Ecto neural progenitor cell (in vitro differentiated cells): ENCODE data around the gene IDUA.
"Not testable (repeated sequence)": the region's sequence is repeated elsewhere in the genome, so short reads cannot be mapped to it uniquely, and the experiment has no call there.

Experiments
- DNase-seq: peaks from one replicate; pipeline ENCODE4 v3.0.0-alpha.2; 2018; ENCODE audit warnings: low spot score

The IDUA gene

DNA sequence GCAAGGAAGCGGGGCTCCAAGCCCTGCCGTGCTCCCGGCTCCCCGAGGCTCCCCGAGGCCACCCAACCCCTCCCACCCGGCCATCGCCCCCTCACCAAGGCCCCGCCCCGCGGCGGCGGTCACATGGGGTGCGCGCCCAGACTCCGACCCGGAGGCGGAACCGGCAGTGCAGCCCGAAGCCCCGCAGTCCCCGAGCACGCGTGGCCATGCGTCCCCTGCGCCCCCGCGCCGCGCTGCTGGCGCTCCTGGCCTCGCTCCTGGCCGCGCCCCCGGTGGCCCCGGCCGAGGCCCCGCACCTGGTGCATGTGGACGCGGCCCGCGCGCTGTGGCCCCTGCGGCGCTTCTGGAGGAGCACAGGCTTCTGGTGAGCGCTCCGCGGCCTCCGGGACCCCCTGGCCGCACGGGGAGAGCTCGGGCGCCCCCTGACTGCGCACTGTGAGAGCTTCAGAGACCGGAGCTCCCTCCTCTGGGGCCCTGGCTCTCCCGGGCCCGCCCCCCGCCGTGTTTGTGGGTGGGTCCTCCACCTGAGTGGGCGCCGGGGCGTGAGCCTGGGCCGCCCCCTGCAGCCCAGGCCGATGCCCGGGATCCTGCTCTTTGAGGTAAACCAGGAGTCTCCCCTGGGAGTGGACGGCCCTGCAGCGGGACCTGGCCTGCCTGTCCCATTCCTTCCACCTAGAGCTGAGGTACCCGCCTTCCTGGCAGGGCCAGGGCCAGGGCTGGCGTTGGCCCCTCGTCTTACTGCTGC is at the start of gene IDUA:
Gene IDUA (plus strand): TSS at position 166 of the 745 bp plus-strand sequence. CDS start 41 bp downstream, at position 207.
- peak; percentile 77 for DNase-seq

DNA sequence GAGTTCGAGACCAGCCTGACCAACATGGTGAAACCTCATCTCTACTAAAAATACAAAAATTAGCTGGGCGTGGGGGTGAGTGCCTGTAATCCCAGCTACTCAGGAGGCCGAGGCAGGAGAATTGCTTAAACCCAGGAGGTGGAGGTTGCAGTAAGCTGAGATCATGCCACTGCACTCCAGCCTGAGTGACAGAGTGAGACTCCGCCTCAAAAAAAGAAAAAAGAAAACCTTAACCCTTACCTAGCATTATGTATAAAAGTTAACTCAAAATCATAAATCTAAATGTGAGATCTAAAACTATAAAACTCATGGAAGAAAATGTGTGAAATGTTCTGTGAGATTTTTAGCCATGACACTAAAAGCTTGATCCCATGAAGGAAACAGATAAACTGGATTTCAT is 47.3 kb upstream of the IDUA start:
- DNase-seq = not testable (repeated sequence)

DNA sequence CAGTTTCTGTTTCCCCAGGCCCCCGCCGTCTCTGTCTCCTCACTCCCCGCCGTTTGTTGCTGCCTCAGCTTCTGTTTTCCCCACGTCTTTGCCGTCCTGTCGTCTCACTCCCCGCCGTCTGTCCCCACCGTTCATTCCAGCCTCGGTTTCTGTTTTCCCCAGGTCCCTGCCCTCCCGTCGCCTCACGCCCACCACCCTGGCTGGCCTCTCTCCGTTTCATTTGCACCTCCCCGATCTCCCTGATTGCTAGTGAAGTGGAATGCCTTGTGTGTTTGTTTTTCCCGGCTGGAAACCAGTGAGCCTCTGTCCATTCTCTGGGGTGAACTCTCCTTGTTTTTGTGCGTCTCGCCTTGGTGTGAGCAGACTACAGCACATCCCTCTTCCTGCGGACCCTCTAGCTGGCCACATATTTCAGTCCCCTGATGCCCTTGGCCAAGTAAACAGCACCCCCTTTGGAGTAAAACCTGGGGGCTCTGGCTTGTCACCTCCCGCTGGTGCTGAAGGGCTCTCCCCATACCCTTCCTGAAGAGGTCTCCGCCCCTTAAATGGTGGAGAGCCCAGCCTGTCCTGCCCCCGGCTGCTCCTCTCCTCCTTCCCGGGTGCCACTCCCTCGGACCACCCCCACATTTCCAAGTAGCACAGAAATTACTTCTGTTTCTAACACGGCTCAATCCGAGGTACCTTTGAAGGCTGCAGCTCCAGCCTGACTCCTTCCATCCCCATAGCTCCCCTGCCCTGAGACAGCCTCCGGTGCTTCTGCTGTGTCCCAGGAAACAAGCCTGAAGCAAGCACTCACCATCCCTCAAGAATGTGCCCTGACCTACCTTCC is 41.4 kb upstream of the IDUA start:
- DNase-seq = peak; percentile 48

DNA sequence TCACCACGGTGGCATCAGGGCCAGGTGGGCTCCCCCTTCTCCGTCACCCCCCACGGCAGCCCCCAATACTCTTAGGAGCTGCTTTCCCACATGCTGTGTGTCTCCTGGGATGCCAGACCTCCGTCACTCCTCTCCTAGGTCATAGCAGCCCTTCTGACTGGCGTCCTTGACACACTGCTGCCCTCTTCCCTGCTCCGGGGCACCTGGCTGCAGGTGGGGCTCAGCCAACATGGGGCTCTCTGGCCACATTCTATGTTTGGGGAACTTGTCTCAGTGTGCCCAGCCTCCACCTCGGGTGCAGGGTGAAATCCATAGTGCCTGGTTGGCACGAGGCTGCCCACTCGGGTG is 40.8 kb upstream of the IDUA start:
- no peak for DNase-seq

DNA sequence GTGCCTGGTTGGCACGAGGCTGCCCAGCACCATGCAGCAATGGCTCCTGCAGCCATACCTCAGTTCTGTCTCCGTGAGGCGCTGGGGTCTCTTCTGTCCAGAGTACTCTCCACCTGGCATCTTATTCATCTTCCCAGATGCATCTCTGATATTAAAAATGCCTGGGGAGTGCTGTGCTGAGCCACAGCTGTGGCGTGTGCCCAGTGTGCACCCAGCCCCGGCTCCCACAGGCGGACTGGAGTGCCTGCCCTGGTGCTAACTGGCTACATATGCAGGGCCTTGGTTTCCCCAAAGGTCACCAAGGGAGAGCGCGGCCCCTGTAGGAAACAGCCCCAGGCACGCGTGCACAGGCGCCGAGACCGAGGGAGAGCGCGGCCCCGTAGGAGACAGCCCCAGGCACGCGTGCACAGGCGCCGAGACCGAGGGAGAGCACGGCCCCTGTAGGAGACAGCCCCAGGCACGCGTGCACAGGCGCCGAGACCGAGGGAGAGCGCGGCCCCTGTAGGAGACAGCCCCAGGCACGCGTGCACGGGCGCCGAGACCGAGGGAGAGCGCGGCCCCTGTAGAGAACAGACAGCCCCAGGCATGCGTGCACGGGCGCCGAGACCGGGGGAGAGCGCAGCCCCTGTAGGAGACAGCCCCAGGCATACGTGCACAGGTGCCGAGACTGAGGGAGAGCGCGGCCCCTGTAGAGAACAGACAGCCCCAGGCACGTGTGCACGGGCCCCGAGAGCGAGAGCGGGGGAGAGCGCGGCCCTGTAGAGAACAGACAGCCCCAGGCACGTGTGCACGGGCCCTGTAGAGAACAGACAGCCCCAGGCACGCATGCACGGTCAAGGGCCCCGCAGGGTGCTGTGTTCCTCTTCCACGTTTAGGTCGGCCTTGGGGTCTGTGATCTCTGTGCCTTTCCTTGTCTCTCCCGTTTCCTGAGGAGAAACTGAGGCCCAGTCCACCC is 40.0 kb upstream of the IDUA start:
- no peak for DNase-seq

DNA sequence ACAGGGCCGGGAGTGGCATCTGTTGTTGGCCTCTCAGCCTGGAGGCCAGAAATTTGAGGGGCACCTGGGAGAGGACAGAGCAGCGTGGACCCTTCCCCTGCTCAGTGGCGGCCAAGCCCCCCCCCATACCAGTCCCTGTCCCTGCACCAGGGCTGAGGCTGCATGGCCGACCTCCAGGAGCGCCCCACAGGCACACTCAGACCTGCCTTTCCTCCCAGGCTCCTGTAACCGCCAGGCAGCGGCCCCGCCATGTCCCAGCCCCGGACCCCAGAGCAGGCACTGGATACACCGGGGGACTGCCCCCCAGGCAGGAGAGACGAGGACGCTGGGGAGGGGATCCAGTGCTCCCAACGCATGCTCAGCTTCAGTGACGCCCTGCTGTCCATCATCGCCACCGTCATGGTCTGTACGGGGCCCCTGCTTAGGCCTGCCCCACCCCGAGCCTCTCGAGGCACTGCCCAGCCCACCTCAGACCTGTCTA is 39.3 kb upstream of the IDUA start:
- peak; percentile 39 for DNase-seq

DNA sequence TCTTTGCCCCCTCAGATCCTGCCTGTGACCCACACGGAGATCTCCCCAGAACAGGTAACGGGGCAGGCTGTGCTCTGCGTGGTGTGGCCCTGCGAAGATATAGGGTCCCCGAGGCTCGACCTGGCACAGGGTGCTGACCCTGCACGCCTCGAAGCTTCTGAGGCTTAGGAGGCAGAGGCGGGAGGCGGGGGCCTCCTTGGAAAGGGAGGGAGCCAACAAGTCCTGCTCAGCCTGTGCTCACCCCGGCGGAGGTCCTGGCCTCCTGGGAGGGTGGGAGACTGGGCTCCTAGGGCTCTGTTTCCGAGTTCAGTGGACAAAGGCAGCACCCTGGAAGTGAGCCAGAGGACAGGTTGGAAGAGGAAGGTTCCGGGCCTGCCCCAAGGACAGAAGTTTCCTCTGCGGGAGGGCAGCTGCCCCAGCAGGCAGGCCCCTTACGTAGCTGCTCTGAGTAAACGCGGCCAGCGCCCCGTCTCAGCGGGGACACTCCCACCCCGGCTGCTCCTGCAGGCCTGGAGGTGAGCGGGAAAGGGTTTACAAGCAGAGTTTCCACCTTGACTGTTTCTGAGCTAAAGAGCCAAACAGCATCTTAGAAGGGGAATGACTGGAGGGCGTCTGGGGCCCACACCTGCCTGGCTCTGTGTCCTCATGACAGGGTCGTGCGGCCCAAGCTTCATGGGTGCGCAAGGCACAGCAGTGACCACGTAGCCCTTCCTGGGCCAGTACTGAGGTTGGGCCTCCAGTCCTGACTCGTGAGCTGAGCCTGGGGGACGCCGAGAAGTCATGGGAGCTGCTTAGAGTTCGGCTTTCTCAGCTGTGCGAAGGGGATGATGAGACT is 38.5 kb upstream of the IDUA start:
- DNase-seq = no peak

DNA sequence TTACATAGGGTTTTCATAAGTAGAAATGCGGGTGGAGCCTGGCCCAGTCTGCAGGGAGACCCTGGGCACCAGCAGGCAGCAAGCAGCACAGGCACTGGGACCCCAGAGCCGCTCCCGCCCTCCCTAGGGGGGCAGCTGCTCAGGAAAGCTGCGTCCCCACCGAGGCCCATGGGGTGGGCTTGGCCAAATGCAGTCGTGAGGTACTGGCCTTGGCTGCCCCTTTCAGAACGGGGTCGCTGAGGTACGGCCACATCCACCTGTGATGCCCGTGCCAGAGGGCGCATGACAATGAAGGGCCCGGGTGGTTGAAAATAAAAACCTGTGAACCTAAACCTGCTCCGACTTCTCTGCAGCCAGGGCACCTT is 37.9 kb upstream of the IDUA start:
- no peak for DNase-seq

DNA sequence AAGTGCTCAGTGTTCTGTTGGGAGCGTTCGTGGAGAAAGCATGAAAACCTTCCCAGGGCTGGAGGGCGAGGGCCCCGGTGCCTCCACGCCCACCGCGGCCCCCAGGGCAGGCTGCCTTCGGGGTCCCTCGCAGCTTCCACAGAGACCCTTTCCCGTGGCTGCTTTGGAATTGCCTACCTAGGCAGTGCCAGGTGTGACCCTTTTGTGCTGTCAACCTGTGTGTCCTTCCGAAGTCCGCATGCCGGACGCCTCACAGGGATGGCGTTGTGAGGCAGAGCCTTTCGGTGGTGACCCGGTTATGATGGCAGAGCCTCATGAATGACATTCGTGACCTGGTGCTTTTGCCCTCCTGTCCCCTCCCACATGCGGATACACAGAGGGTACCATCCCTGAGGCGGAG is 37.2 kb upstream of the IDUA start:
- DNase-seq = no peak

DNA sequence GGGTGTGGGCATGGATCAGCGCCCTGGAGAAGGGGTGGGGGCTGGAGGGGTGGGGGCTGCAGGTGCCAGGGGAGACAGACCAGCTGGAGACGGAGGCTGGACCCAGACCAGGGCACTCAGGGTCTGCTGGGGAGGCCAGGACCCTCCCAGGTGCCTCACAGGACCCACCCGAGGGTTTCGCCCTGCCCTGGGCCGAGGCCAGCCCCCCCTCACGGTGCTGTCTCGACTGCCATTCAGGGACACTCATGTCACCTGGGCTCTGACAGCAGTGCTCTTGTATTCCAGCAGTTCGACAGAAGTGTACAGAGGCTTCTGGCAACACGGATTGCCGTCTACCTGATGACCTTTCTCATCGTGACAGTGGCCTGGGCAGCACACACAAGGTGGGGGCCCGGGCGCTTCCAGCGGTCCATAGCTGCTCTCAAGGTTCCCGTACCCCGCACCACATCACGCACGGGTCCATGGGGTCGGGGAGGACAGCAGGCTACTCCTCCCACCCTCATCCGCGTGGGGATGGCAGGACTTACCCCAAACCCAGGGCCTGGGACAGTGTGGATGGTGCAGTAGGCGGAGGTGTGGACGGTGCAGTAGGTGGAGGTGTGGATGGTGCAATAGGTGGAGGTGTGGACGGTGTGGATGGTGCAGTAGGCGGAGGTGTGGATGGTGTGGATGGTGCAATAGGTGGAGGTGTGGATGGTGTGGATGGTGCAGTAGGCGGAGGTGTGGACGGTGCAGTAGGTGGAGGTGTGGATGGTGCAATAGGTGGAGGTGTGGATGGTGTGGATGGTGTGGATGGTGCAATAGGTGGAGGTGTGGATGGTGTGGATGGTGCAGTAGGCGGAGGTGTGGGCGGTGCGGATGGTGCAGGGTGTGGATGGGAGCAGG is 36.5 kb upstream of the IDUA start:
- DNase-seq = peak; percentile 39

DNA sequence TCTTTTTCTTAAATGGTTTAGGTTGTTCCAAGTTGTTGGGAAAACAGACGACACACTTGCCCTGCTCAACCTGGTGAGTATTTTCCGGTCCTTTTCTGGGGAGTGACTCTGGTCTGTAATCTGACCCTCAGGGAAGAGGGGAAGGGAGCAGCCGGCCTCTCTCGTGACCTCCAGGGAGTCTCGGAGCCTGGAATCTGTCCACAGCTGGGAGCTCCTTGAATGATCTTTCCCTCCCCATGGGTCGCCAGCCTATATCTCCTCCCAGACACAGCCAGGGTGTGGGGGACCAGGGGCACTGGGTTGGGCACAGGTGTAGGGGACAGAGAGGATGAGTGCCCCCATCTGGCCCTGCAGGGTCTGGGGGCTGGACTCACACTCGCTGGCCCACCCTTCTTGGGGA is 35.7 kb upstream of the IDUA start:
- peak; percentile 53 for DNase-seq

DNA sequence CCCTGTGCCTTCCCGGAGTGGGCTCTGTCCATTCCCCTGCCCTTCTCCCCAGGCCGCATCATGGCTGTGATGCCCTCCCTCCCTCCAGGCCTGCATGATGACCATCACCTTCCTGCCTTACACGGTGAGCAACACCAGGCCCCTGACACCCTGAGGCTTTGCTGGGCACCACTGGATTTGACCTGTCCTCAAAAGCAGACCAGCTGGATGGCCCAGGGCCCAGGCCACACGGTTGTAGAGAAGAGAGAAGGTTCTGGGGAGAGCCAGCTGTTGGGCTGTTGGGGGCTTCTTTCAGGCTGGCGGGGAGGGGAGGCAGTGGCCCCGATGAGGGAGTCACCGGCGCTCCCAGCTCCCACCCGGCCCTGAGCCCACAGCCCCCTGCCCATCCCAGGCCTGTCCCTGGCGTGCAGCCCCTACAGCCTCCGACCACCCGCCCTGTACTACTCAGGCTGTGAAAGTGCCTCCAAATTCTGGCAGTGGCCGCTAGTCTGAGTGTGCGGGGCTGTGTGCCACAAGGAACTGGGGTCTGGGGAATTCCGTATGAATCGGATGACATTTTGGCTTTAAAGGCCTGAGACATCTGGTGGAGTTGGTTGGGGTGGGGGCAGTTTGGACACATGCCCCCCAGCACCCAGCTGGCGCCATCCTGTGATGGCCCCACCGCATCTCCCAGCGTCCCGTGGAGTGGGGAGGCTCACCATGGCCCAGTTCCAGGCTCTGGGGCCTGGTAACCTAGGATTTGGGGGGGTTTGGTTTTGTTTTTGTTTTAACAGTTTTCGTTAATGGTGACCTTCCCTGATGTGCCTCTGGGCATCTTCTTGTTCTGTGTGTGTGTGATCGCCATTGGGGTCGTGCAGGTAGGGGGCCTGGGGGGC is 35.0 kb upstream of the IDUA start:
- no peak for DNase-seq

DNA sequence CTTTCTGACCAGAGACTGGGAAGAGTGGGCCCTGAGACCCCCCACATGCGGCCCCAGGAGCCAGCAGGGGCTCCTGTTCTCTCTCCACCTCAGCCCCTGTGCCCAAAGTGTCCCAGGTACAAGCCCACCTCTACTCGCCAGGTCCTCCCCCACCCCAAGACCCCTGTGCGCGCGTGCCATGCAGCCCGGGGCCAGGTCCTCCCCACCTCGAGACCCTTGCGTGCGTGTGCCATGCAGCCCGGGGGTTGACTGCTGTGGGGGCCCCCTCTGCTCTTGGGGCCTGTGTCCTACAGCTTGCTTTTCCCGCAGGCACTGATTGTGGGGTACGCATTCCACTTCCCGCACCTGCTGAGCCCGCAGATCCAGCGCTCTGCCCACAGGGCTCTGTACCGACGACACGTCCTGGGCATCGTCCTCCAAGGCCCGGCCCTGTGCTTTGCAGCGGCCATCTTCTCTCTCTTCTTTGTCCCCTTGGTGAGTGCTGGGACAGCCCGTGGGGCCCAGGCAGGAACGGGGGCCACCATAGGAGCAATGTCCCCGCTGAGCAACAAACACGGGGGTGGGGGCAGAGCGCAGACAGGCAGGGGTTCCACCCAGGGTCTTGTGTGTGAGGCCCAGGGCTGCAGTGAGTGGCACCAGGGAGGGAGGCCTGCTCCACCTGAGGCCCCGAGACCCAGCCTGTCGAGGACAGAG is 33.8 kb upstream of the IDUA start:
- DNase-seq = peak; percentile 39

DNA sequence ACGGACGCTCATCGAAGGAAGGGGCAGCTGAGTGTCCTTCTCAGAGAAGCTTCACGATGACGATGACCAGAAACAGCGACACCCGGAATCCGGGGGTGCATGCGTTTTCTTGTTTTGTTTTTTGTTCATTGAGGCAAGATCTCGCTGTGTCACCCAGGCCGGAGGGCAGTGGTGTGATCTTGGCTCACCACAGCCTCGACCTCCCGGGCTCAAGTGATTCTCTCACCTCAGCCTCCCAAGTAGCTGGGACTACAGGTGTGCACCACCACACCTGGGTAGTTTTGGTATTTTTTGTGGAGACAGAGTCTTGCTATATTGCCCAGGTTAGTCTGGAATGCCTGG is 33.3 kb upstream of the IDUA start:
- no peak for DNase-seq

DNA sequence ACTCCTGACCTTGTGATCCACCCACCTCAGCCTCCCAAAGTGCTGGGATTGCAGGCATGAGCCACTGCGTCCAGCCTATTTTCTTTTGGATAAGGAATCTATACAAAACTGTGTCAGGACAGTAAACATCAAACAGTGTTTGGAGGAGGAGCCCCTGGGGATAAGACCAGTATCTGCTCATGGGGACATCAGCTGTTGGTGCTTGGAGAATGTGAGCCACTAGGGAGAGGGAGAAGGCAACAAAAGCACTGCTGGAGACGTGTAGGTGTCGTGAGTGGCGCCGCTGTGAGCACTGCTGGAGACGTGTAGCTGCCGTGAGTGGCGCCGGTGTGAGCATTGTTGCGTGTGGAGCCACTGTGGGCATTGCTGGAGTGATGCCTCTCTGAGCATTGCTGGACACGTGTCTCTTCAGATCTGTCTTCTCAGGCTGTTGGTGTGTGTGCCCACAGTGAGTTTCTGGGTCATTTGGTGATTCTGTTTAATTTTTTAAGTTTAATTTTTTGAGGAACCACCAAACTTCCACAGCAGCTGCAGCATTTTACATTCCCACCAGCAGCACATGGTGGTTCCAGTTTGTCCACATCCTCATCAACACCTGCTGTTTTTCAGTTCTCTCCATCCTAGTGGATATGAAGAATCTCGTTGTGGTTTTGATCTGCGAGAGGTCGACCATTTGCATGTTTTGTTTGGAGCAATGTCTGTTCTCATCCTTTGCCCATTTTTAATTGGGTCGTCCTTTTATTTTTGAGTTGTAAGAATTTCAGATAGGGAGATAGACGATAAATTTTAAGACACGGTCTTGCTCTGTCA is 32.4 kb upstream of the IDUA start:
- DNase-seq = no peak

DNA sequence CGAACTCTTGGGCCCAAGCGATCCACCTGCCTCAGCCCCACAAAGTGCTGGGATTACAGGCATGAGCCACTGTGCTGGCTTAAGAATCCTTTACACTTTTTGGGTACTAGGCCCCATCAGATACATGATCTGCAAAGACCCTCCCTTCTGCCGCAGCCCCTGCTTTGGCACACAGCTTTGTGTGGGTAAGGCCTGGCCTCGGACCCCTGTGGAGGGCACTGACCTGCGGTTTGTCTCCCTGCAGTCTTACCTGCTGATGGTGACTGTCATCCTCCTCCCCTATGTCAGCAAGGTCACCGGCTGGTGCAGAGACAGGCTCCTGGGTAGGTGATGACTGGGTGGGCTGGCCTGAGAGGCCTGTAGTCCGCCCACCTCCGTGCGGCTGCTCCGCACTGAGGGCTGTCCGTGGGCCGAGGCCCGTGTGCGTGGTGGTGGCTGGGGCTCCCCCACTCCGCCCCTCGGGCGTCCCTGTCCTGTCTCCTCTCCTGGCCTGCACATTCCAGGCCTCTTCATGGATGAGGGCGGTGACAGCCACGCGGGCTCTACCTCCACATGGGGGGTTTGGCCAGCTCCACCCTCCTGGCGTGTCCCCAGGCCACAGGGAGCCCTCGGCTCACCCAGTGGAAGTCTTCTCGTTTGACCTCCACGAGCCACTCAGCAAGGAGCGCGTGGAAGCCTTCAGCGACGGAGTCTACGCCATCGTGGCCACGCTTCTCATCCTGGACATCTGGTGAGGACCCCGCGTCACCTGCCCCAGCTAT is 31.5 kb upstream of the IDUA start:
- no peak for DNase-seq

DNA sequence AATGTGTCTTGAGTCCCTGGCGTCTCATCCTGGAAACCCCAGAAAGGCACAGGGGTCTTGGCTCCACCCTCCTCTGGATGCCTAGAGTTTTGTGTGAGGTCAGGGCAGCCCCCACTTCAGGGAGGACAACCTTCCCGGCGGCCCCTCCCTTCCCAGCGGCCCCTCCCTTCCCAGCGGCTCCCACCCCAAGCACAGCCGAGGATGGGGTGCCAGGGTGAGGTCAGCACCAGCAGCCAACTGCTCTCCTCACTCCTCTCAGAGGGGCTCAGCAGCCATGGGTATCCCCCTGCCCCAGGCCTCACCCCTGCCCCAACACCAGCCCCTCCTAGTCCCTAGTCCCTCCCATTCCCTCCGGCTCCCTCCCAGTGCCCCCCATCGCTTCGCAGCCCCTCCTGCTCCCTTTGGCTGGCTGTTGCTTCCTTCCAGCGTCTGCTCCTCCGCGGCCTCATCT is 30.9 kb upstream of the IDUA start:
- DNase-seq = no peak
